ENCODE data around the gene HSD17B4. TPM values are rescaled to one million over a fixed set of nuclear protein-coding genes. Genes with fewer than 3 reads are reported as not detected.

HSD17B4 gene
- total and polyA plus RNA-seq, 2 of the 13 experiments (the other 11 are each of a cell fraction or from before 2014, with no cell fraction given): 178 to 399 TPM

DNA sequence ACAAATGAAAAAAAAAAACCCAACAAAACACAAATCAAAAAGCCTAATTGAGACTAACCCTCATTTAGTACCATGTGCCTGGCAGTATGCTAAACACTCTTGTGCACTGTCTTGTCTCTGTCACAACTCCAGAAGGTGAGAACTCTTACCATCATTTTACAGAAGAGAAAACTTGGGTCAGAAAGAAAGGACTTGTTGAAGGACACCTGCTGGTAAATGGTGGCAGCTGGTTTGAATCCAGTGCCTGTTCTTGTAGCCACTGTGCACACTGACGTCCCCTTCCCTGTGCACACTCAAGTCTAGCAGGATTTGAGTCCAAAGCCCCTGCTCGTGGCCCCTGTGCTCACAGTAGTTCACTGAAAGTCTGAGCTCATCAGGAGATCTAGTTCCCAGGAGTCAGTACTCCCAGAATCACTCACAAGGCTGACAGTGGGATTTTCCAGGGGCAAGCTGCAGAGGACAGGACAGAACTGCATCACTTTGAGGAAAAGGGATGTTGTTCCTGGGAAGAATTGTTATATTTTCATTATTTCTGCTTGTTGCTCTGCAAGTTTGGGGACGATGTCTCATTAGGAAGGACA, 43.0 kb upstream of the HSD17B4 start:
- Histone ChIP-seq H3K9me3 (ENCODE audit: low read length) (no peaks in the 10 kb centered on the region), H2AFZ (ENCODE audit: low read length) (no peak overlapping the region), H4K20me1 (ENCODE audit: insufficient read depth, low read length) (no peaks in the 10 kb centered on the region), H3K27me3 (ENCODE audit: control insufficient read depth in 1 of 2, insufficient read depth in 2 of 2, low read length in 2 of 2) (0 out of 5 replicates have a peak, but pooled peaks cover 1 to 10% of the 10 kb centered on the region in 2 experiments), H3K4me1 (ENCODE audit: insufficient read depth, low read length) (peaks cover 15% of the 10 kb centered on the region), H3K9ac (ENCODE audit: insufficient read depth, low read depth, low read length) (no peak overlapping the region), H3K79me2 (ENCODE audit: insufficient read depth, low read length) (no peaks in the 10 kb centered on the region), H3K36me3 (replicated peaks in 1 of 2; ENCODE audit: control insufficient read depth in 1 of 2, insufficient read depth in 2 of 2, low read length in 2 of 2) (no peaks in the 10 kb centered on the region), H3K4me3 (replicated peaks in 1 of 3; ENCODE audit: insufficient read depth in 1 of 3, low read depth in 2 of 3, low read length in 3 of 3) (no peak overlapping the region), H3K27ac (ENCODE audit: extremely low read length, insufficient read depth, low read length) (no peak overlapping the region), H3K4me2 (ENCODE audit: low read depth, low read length) (no peak overlapping the region)
- ATAC-seq (peak; percentile 52), FAIRE-seq (peak; percentile 12), DNase-seq (ENCODE audit: low spot score) (no peak)
- ChIA-PET CTCF (ENCODE audit: low intra/inter-chr PET ratio, low total read pairs) (no interaction called here), POLR2A (no interaction called here)
- TF ChIP-seq NCOR1 (IDR thresholded peaks at IDR 0.05; ENCODE audit: borderline replicate concordance, low read length) (no peak), ZNF7 (CRISPR knock-in tag; IDR thresholded peaks at IDR 0.05) (peak; percentile 95), STAG1 (CRISPR knock-in tag; IDR thresholded peaks at IDR 0.05) (peak; percentile 21; the same call in 1 of the 2 replicates), ZNF446 (CRISPR knock-in tag; IDR thresholded peaks at IDR 0.05) (no peak), HDAC2 (CRISPR knock-in tag; IDR thresholded peaks at IDR 0.05) (no peak), ZNF781 (CRISPR knock-in tag; IDR thresholded peaks at IDR 0.05; ENCODE audit: borderline replicate concordance, not compliant biosample characterization) (no peak), SMC3 (IDR thresholded peaks at IDR 0.05; ENCODE audit: low read length) (peak; percentile 13; the same call in 1 of the 2 replicates)
- TF ChIP-seq, protein P1, sequence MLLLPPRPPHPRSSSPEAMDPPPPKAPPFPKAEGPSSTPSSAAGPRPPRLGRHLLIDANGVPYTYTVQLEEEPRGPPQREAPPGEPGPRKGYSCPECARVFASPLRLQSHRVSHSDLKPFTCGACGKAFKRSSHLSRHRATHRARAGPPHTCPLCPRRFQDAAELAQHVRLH (CRISPR knock-in tag; IDR thresholded peaks at IDR 0.05; ENCODE audit: borderline replicate concordance, low read depth): no peak
- TF ChIP-seq, protein P2, sequence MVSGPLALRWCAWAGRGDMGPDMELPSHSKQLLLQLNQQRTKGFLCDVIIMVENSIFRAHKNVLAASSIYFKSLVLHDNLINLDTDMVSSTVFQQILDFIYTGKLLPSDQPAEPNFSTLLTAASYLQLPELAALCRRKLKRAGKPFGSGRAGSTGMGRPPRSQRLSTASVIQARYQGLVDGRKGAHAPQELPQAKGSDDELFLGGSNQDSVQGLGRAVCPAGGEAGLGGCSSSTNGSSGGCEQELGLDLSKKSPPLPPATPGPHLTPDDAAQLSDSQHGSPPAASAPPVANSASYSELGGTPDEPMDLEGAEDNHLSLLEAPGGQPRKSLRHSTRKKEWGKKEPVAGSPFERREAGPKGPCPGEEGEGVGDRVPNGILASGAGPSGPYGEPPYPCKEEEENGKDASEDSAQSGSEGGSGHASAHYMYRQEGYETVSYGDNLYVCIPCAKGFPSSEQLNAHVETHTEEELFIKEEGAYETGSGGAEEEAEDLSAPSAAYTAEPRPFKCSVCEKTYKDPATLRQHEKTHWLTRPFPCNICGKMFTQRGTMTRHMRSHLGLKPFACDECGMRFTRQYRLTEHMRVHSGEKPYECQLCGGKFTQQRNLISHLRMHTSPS (CRISPR knock-in tag; IDR thresholded peaks at IDR 0.05; ENCODE audit: low read depth): no peak
- TF ChIP-seq, protein P3, sequence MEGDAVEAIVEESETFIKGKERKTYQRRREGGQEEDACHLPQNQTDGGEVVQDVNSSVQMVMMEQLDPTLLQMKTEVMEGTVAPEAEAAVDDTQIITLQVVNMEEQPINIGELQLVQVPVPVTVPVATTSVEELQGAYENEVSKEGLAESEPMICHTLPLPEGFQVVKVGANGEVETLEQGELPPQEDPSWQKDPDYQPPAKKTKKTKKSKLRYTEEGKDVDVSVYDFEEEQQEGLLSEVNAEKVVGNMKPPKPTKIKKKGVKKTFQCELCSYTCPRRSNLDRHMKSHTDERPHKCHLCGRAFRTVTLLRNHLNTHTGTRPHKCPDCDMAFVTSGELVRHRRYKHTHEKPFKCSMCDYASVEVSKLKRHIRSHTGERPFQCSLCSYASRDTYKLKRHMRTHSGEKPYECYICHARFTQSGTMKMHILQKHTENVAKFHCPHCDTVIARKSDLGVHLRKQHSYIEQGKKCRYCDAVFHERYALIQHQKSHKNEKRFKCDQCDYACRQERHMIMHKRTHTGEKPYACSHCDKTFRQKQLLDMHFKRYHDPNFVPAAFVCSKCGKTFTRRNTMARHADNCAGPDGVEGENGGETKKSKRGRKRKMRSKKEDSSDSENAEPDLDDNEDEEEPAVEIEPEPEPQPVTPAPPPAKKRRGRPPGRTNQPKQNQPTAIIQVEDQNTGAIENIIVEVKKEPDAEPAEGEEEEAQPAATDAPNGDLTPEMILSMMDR (CRISPR knock-in tag; IDR thresholded peaks at IDR 0.05): peak; percentile 47
- TF ChIP-seq, protein P4, sequence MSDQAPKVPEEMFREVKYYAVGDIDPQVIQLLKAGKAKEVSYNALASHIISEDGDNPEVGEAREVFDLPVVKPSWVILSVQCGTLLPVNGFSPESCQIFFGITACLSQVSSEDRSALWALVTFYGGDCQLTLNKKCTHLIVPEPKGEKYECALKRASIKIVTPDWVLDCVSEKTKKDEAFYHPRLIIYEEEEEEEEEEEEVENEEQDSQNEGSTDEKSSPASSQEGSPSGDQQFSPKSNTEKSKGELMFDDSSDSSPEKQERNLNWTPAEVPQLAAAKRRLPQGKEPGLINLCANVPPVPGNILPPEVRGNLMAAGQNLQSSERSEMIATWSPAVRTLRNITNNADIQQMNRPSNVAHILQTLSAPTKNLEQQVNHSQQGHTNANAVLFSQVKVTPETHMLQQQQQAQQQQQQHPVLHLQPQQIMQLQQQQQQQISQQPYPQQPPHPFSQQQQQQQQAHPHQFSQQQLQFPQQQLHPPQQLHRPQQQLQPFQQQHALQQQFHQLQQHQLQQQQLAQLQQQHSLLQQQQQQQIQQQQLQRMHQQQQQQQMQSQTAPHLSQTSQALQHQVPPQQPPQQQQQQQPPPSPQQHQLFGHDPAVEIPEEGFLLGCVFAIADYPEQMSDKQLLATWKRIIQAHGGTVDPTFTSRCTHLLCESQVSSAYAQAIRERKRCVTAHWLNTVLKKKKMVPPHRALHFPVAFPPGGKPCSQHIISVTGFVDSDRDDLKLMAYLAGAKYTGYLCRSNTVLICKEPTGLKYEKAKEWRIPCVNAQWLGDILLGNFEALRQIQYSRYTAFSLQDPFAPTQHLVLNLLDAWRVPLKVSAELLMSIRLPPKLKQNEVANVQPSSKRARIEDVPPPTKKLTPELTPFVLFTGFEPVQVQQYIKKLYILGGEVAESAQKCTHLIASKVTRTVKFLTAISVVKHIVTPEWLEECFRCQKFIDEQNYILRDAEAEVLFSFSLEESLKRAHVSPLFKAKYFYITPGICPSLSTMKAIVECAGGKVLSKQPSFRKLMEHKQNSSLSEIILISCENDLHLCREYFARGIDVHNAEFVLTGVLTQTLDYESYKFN (CRISPR knock-in tag; conservative IDR thresholded peaks at IDR 0.05): no peak
- TF ChIP-seq, protein P5, sequence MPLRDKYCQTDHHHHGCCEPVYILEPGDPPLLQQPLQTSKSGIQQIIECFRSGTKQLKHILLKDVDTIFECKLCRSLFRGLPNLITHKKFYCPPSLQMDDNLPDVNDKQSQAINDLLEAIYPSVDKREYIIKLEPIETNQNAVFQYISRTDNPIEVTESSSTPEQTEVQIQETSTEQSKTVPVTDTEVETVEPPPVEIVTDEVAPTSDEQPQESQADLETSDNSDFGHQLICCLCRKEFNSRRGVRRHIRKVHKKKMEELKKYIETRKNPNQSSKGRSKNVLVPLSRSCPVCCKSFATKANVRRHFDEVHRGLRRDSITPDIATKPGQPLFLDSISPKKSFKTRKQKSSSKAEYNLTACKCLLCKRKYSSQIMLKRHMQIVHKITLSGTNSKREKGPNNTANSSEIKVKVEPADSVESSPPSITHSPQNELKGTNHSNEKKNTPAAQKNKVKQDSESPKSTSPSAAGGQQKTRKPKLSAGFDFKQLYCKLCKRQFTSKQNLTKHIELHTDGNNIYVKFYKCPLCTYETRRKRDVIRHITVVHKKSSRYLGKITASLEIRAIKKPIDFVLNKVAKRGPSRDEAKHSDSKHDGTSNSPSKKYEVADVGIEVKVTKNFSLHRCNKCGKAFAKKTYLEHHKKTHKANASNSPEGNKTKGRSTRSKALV (CRISPR knock-in tag; IDR thresholded peaks at IDR 0.05): no peak
- intact Hi-C loops (cut with micrococcal nuclease; ENCODE audit: unreplicated experiment): no loop called here
- 16% methylated on average over 3 of the region's 3 CpGs for WGBS (ENCODE audit: low lambda C conversion rate)
- in situ Hi-C loops (cut with HindIII; ENCODE audit: extremely low pct_ligation_motif_present, low pct_unique_long_range_greater_than_20kb): no loop called here
- no TSS peak for BruUV-seq (replicated peaks)
